Activated CD4-positive, alpha-beta T cell treated with anti-CD3 and anti-CD28 coated beads for 36 hours (primary cell): ENCODE results near the gene TMPRSS9. TPM values are rescaled to one million over a fixed set of nuclear protein-coding genes. Genes with fewer than 3 reads are reported as not detected.
A peak's percentile ranks its signal among the peaks of the same experiment; 100 is the strongest.
"Not testable (repeated sequence)": the region's sequence is repeated elsewhere in the genome, so short reads cannot be mapped to it uniquely, and the experiment has no call there.

Experiments used
- ATAC-seq: fragments of 200-7000 bp; cut with Tn5 transposase; one replicate; pipeline ENCODE4 v1.10.0; 2021; ENCODE audit warnings: mild to moderate bottlenecking, moderate library complexity
- CTCF ChIA-PET: fragments of 350-600 bp; sonication (Branson Sonifier 250); formaldehyde crosslinking; loops from one replicate; lab custom pipeline; 2021; ENCODE audit warnings: antibody characterized with exemption; lab: Charles Lee
- POLR2A ChIA-PET: fragments of 350-600 bp; sonication (Branson Sonifier 250); formaldehyde crosslinking; loops from one replicate; lab custom pipeline; 2021; ENCODE audit warnings: antibody characterized with exemption, inconsistent platforms; lab: Charles Lee
- DNase-seq: peaks from one replicate; pipeline ENCODE4 v3.0.0-alpha.2; 2020
- H3K27ac Mint-ChIP-seq: one replicate; pipeline ENCODE4 v1.8.0; 2021; ENCODE audit warnings: mixed read lengths
- H3K27me3 Mint-ChIP-seq: one replicate; pipeline ENCODE4 v1.8.0; 2021; ENCODE audit warnings: mixed read lengths
- H3K36me3 Mint-ChIP-seq: one replicate; pipeline ENCODE4 v1.8.0; 2021; ENCODE audit warnings: low read depth, mixed read lengths
- H3K4me1 Mint-ChIP-seq: one replicate; pipeline ENCODE4 v1.8.0; 2021; ENCODE audit warnings: mixed read lengths
- H3K4me3 Mint-ChIP-seq: one replicate; pipeline ENCODE4 v1.8.0; 2021; ENCODE audit warnings: mild to moderate bottlenecking, moderate library complexity, mixed read lengths
- H3K9me3 Mint-ChIP-seq: one replicate; pipeline ENCODE4 v1.8.0; 2021; ENCODE audit warnings: low read depth, mixed read lengths
- intact Hi-C, 2 experiments: fragments of 100-400 bp; cut with DNase I in 1 of 2; cut with micrococcal nuclease in 1 of 2; formaldehyde crosslinking; loops; one replicate each; pipeline versions ENCODE4 v1.14.2 to v1.15.1; 2022 to 2024; cut with DNase I, micrococcal nuclease
- total RNA-seq, 2 experiments: library from RNA; stranded (reverse); gene quantifications; one replicate each; pipeline ENCODE4 v1.2.3, GENCODE V29; 2021

TMPRSS9 gene
- total RNA-seq, 2 experiments from 2014 or later, result not detected

DNA sequence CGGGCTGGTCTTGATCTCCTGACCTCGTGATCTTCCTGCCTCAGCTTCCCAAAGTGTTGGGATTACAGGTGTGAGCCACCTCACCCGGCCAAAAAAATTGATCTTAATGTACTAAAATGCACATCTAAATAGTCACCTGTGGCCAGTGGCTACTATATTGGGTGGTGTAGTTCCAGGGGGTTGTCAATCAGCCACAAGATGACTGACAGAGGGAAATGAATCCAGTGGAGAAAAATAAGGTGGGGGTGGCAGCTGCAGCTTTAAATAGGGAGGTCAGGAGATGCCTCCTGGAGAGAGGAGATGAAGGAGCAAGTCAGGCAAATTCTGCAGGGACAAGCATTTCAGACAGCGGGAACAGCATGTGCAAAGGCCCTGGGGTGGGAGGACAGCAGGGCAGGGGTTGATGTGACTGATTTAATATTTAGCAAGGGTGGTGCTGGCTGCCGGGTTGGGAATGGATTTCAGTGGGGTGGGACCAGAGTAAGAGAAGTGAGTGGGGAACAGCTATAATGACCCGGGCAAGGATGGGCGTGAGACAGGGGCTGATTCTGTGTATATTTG is 49.4 kb downstream of the TMPRSS9 start:
- no peak overlapping the region for H3K27ac Mint-ChIP-seq
- no peaks in the 10 kb centered on the region for H3K9me3 Mint-ChIP-seq
- CTCF ChIA-PET, result no interaction called here
- no peaks in the 10 kb centered on the region for H3K36me3 Mint-ChIP-seq
- H3K4me3 Mint-ChIP-seq, result no peak overlapping the region
- no peaks in the 10 kb centered on the region for H3K27me3 Mint-ChIP-seq
- POLR2A ChIA-PET, result no interaction called here
- DNase-seq (no peak), ATAC-seq (no peak)
- H3K4me1 Mint-ChIP-seq, result no peaks in the 10 kb centered on the region
- intact Hi-C loops, result no loop called here

DNA sequence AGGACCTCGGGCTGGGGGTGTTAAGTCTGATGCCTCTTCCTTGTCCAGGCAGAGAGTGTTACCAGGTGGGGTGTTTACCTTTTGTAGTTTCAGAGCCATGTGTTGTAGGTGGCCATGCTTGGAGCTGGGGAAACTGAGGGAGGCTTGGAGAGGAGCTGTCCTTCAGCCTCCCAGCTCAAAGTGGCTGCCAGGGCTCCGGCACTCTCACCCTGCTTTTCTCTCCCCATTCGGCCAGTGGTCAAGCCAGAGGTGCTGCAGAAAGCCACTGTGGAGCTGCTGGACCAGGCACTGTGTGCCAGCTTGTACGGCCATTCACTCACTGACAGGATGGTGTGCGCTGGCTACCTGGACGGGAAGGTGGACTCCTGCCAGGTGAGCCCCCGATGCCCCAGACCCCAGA is 50.0 kb downstream of the TMPRSS9 start:
- Mint-ChIP-seq H3K36me3 (no peaks in the 10 kb centered on the region), H3K27me3 (no peaks in the 10 kb centered on the region), H3K27ac (no peak overlapping the region), H3K9me3 (no peaks in the 10 kb centered on the region), H3K4me1 (no peaks in the 10 kb centered on the region), H3K4me3 (no peak overlapping the region)
- intact Hi-C loops, result no loop called here
- DNase-seq (no peak), ATAC-seq (no peak)
- CTCF ChIA-PET, result no interaction called here
- POLR2A ChIA-PET, result no interaction called here

DNA sequence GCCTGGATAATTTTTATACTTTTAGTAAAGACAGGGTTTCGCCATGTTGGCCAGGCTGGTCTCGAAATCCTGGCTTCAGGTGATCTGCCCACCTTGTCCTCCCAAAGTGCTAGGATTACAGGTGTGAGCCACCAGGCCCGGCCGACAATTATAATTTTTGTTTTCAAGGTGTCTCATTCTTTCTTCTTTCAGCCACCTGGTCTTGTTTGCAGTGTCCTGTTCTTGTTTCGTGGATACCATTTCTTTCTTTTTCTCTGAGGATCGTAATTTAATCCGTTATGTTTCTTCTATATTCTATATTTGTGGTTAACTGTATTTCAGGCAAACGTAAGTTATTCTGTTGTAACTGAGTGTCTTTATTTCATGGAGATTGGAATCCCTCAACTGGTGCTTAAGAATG is 51.6 kb downstream of the TMPRSS9 start:
- H3K4me1 Mint-ChIP-seq, result no peaks in the 10 kb centered on the region
- no peaks in the 10 kb centered on the region for H3K27me3 Mint-ChIP-seq
- ChIA-PET CTCF (no interaction called here), POLR2A (no interaction called here)
- no peak overlapping the region for H3K27ac Mint-ChIP-seq
- ATAC-seq (no peak), DNase-seq (no peak)
- H3K4me3 Mint-ChIP-seq, result no peak overlapping the region
- intact Hi-C loops, result no loop called here
- no peaks in the 10 kb centered on the region for H3K36me3 Mint-ChIP-seq
- no peaks in the 10 kb centered on the region for H3K9me3 Mint-ChIP-seq

DNA sequence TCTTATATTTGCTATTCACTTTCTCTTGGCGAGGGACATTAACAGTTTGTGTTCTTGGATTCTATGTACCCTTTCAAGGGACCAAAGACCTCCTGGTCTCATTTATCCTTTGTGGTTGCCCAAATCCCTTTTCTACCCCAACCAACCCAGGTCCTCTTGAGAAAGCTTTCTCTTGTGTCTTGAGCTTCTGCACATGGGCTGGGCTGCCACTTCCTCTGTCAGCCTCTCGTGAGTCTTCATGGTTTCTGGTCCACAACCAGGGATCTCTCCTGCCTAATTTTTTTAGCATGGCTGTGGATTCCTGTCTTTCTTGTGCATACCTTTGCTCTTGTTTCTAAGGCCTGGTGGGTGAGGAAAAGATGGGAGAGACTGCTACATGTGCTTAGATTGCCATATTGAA is 52.4 kb downstream of the TMPRSS9 start:
- Mint-ChIP-seq H3K27ac (no peak overlapping the region), H3K27me3 (no peaks in the 10 kb centered on the region), H3K36me3 (no peaks in the 10 kb centered on the region), H3K9me3 (no peaks in the 10 kb centered on the region), H3K4me1 (no peaks in the 10 kb centered on the region), H3K4me3 (no peak overlapping the region)
- intact Hi-C loops, result no loop called here
- CTCF ChIA-PET, result no interaction called here
- DNase-seq, result no peak
- ATAC-seq, result no peak
- POLR2A ChIA-PET, result no interaction called here

DNA sequence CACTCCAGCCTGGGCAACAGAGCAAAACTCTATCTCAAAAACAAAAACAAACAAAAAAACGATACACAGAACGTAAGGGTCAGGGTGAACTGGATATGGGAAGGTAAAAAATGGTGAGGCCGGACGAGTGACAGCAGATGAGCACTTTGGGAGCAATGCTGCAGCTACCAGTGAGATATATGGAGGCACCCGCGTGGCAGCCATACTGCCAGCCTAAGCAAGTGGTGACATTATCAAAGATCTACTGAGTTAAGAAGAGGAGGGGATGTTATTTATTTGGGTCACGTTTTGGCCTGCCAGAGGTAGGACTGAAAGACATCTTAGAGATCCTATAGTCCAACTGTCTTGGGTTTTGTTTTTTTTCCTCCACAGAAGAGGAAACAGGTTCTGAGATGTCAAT is 53.1 kb downstream of the TMPRSS9 start:
- CTCF ChIA-PET, result no interaction called here

DNA sequence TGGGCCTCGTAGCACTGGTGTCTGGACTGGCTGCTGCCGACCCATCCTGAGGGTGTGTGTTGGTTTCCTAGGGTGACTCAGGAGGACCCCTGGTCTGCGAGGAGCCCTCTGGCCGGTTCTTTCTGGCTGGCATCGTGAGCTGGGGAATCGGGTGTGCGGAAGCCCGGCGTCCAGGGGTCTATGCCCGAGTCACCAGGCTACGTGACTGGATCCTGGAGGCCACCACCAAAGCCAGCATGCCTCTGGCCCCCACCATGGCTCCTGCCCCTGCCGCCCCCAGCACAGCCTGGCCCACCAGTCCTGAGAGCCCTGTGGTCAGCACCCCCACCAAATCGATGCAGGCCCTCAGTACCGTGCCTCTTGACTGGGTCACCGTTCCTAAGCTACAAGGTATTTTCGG is 53.6 kb downstream of the TMPRSS9 start:
- Mint-ChIP-seq H3K4me1 (no peaks in the 10 kb centered on the region), H3K36me3 (peaks cover 2% of the 10 kb centered on the region), H3K4me3 (no peak overlapping the region), H3K27ac (no peak overlapping the region), H3K27me3 (no peaks in the 10 kb centered on the region), H3K9me3 (no peaks in the 10 kb centered on the region)
- ChIA-PET POLR2A (no interaction called here), CTCF (no interaction called here)
- intact Hi-C loops, result no loop called here
- no peak for DNase-seq
- no peak for ATAC-seq

More for the DNA sequence above, 53.1 kb downstream of the TMPRSS9 start:
- H3K9me3 Mint-ChIP-seq, result no peaks in the 10 kb centered on the region
- no peak for DNase-seq
- H3K27ac Mint-ChIP-seq, result no peak overlapping the region
- no peaks in the 10 kb centered on the region for H3K27me3 Mint-ChIP-seq
- no peak overlapping the region for H3K4me3 Mint-ChIP-seq
- intact Hi-C loops, result no loop called here
- POLR2A ChIA-PET, result no interaction called here
- peaks cover 2% of the 10 kb centered on the region for H3K36me3 Mint-ChIP-seq
- H3K4me1 Mint-ChIP-seq, result no peaks in the 10 kb centered on the region
- ATAC-seq, result no peak

DNA sequence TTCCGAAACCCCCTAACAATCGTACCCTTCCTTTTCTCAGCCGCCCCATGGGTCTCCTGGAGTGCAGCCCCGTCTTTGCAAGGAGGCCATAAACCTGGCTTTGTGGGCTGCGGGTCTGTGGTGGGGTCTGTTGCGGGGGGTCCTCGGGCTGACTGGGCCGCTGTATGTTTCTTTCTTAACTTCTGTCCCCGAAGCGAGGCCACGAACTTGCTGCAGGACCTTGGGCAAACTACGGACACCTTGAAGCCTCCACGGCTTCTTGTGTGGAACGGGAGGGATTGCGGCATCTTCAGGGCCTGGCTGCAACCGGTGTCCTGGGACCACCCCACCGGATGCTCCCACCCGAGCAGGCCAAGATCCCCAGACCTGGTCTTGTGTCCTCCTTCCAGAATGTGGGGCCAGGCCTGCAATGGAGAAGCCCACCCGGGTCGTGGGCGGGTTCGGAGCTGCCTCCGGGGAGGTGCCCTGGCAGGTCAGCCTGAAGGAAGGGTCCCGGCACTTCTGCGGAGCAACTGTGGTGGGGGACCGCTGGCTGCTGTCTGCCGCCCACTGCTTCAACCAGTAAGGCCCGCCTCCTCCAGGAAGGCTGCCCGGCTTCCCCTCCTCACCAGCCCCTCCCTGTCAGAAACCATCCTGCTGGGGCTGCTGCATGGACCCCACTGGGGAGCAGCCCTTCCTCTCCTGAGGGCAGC is 55.4 kb downstream of the TMPRSS9 start:
- no peaks in the 10 kb centered on the region for H3K9me3 Mint-ChIP-seq
- intact Hi-C loops, result no loop called here
- ChIA-PET CTCF (no interaction called here), POLR2A (interaction anchor here (0.6 kb wide), 2 partner anchors 261 to 700 kb away, joined by 3 to 5 read pairs; no protein-coding TSS in a partner anchor)
- no peak overlapping the region for H3K4me3 Mint-ChIP-seq
- H3K27ac Mint-ChIP-seq, result no peak overlapping the region
- no peak for ATAC-seq
- no peak for DNase-seq
- peaks cover 2% of the 10 kb centered on the region for H3K36me3 Mint-ChIP-seq
- H3K27me3 Mint-ChIP-seq, result no peaks in the 10 kb centered on the region
- no peaks in the 10 kb centered on the region for H3K4me1 Mint-ChIP-seq

DNA sequence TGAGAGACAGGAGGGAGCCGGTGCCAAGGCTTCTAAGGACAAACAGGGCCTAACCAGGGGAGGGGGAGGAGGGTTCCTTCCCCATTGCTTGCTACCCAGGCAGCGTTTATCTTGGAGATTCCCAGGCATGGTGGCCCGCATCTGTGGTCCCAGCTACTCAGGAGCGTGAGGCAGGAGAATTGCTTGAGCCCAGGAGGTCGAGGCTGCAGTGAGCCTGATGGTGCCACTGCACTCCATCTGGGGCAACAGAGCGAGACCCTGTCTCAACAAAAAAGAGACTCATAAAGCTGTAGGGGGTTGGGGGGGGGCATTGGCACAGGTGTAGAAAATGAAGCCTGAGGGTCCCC is 55.9 kb downstream of the TMPRSS9 start:
- no peak overlapping the region for H3K4me3 Mint-ChIP-seq
- POLR2A ChIA-PET, result interaction anchor here (0.6 kb wide), 2 partner anchors 262 to 700 kb away, joined by 3 to 5 read pairs; no protein-coding TSS in a partner anchor

DNA sequence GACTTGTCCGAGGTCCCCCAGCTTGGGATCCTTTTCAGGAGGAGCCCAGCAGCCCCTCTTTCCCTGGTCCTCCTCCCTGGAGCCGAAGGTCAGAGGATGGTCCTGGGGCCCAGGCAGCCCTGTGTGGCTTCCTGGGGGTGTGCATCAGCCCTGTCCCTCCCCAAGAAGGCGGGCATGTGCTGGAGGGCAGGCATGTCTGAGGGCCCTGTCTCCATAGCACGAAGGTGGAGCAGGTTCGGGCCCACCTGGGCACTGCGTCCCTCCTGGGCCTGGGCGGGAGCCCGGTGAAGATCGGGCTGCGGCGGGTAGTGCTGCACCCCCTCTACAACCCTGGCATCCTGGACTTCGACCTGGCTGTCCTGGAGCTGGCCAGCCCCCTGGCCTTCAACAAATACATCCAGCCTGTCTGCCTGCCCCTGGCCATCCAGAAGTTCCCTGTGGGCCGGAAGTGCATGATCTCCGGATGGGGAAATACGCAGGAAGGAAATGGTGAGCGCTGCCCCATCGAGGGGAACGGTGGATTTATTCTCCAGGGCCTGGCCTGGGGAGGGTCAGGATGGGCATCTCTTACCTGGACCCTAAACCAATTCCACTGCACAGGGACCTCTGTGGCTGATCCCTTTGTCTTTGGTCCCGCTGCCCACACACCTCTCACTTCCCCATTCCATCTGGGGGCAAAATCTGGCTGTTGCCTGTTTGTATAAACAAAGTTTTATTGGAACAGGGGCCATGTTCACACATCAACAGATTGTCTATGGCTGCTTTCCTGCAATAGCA is 56.4 kb downstream of the TMPRSS9 start:
- Mint-ChIP-seq H3K27ac (no peak overlapping the region), H3K4me3 (no peak overlapping the region), H3K4me1 (no peaks in the 10 kb centered on the region), H3K27me3 (no peaks in the 10 kb centered on the region), H3K36me3 (peaks cover 2% of the 10 kb centered on the region), H3K9me3 (no peaks in the 10 kb centered on the region)
- intact Hi-C loops, result no loop called here
- DNase-seq (no peak), ATAC-seq (no peak)
- POLR2A ChIA-PET, result interaction anchor here (0.6 kb wide), 1 partner anchor 263 kb away, joined by 3 read pairs; no protein-coding TSS in a partner anchor
- CTCF ChIA-PET, result interaction anchor here (0.6 kb wide), 1 partner anchor 179 kb away, joined by 3 read pairs; no protein-coding TSS in a partner anchor

More for the DNA sequence above, 55.9 kb downstream of the TMPRSS9 start:
- intact Hi-C loops, result no loop called here
- Mint-ChIP-seq H3K9me3 (no peaks in the 10 kb centered on the region), H3K27ac (no peak overlapping the region), H3K4me1 (no peaks in the 10 kb centered on the region), H3K27me3 (no peaks in the 10 kb centered on the region), H3K36me3 (peaks cover 2% of the 10 kb centered on the region)
- CTCF ChIA-PET, result no interaction called here
- no peak for DNase-seq
- no peak for ATAC-seq

DNA sequence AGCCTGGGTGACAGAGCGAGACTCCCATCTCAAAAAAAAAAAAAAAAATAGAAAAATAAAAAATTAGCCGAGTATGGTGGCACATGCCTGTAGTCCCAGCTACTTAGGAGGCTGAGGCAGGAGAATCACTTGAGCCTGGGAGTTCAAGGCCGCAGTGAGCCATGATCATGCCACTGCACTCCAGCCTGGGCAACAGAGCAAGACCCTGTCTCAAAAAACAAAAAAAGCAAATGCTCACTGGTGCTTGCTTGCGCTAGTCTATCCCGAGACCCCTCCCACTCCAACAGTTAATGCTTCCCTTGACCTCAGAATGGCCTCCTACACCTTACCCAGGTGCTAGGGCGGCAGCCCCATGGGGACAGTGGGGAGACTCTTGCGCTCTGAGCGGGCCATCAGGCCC is 57.4 kb downstream of the TMPRSS9 start:
- POLR2A ChIA-PET, H3K36me3 Mint-ChIP-seq, H3K27me3 Mint-ChIP-seq, H3K4me3 Mint-ChIP-seq, H3K9me3 Mint-ChIP-seq, DNase-seq, H3K4me1 Mint-ChIP-seq, intact Hi-C loops, H3K27ac Mint-ChIP-seq: not testable (repeated sequence)
- CTCF ChIA-PET, result interaction anchor here (0.6 kb wide), 2 partner anchors 45 to 180 kb away, joined by 3 read pairs; no protein-coding TSS in a partner anchor
- ATAC-seq, result peak; percentile 33

DNA sequence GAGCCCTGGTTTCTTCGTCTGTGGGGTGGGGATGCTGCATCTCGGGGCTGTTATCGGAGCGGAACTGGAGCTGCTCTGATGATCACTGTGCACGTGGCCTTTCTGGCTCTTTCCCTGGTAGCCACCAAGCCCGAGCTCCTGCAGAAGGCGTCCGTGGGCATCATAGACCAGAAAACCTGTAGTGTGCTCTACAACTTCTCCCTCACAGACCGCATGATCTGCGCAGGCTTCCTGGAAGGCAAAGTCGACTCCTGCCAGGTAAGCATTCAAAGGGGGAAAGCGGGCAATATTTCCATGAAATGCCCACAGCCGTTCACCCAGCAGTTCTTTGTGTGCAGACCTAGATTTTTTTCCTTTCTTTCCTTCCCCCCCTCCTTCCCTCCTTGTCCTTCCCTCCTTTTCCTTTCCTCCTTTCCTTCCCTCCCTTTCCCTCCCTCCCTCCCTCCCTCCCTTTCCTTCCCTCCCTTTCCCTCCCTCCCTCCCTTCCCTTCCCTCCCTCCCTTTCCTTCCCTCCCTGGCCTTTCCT is 57.9 kb downstream of the TMPRSS9 start:
- ATAC-seq (no peak), DNase-seq (no peak)
- intact Hi-C loops, result no loop called here
- H3K27me3 Mint-ChIP-seq, result no peaks in the 10 kb centered on the region
- POLR2A ChIA-PET, result no interaction called here
- no peak overlapping the region for H3K27ac Mint-ChIP-seq
- H3K4me1 Mint-ChIP-seq, result no peaks in the 10 kb centered on the region
- CTCF ChIA-PET, result interaction anchor here (0.6 kb wide), 1 partner anchor 45 kb away, joined by 3 read pairs; no protein-coding TSS in a partner anchor
- no peak overlapping the region for H3K4me3 Mint-ChIP-seq
- H3K36me3 Mint-ChIP-seq, result peaks cover 2% of the 10 kb centered on the region
- H3K9me3 Mint-ChIP-seq, result no peaks in the 10 kb centered on the region
